Neural progenitor cell (in vitro differentiated cells): Measurements from ENCODE around the gene ENO3.

ENCODE experiments used
- EZH2phosphoT487 ChIP-seq: fragments of 200-600 bp; sonication (generic); IDR thresholded peaks from 2 replicates; pipeline ENCODE4 v1.6.1; 2017; ENCODE audit warnings: antibody characterized with exemption
- TF ChIP-seq, protein P1 (sequence below): fragments of 200-600 bp; sonication (generic); IDR thresholded peaks from 2 replicates; pipeline ENCODE4 v1.5.1; 2017; ENCODE audit warnings: antibody characterized with exemption, mild to moderate bottlenecking

DNA sequence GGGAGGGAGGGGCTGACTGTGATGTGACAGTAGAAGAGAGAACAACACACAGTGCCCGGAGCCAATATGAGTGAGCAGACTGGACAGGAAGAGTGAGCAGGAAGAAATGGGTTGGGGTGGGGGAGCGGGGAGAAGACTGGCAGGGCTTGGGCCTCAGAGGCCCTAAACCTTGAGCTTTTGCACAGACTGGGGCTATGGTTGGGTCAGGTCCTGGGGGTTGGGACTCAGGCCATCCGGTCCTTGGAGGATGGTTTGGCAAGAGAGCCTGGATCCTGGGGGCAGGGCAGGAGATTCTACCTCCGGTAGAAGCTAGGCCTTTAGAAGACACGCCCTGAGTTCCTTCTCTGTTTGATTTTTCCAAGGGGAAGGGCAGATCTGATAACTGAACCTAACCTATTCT lies 35.5 kb downstream of the ENO3 start:
- TF ChIP-seq, protein P1, sequence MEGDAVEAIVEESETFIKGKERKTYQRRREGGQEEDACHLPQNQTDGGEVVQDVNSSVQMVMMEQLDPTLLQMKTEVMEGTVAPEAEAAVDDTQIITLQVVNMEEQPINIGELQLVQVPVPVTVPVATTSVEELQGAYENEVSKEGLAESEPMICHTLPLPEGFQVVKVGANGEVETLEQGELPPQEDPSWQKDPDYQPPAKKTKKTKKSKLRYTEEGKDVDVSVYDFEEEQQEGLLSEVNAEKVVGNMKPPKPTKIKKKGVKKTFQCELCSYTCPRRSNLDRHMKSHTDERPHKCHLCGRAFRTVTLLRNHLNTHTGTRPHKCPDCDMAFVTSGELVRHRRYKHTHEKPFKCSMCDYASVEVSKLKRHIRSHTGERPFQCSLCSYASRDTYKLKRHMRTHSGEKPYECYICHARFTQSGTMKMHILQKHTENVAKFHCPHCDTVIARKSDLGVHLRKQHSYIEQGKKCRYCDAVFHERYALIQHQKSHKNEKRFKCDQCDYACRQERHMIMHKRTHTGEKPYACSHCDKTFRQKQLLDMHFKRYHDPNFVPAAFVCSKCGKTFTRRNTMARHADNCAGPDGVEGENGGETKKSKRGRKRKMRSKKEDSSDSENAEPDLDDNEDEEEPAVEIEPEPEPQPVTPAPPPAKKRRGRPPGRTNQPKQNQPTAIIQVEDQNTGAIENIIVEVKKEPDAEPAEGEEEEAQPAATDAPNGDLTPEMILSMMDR: no peak
- TF ChIP-seq EZH2phosphoT487: no peak
